ENCODE data around the gene SCP2. TPM values are rescaled to one million over a fixed set of nuclear protein-coding genes. Genes with fewer than 3 reads are reported as not detected.
A peak's percentile ranks its signal among the peaks of the same experiment; 100 is the strongest.

SCP2 gene
- total and polyA plus RNA-seq, 7 donors, result 124 to 792 (median 176) TPM

- Histone ChIP-seq H3K27ac (peak overlapping the region; percentile 82 to 84 (median 83)), H3K36me3 (no peaks in the 10 kb centered on the region), H3K27me3 (no peaks in the 10 kb centered on the region), H3K4me1 (peaks cover 0 to 24% (median 19%) of the 10 kb centered on the region in 4 donors), H3K9me3 (no peaks in the 10 kb centered on the region), H3K4me3 (peak overlapping the region; percentile 66 to 81 (median 72))
- TF ChIP-seq POLR2A (IDR thresholded peaks at IDR 0.05) (no peak), POLR2AphosphoS5 (IDR thresholded peaks at IDR 0.05) (no peak), EP300 (IDR thresholded peaks at IDR 0.05) (no peak), CTCF (IDR thresholded peaks at IDR 0.05) (no peak)
- no peak for DNase-seq
- 9 to 20% methylated on average over 12 of the region's 12 CpGs for WGBS, 2 donors
- intact Hi-C loops (cut with DNase I), result no loop called here
Measured at GRCh38 chr1:52926864-52927211, 238 bp upstream of the SCP2 start.

- DNase-seq, result no peak
- 10 to 34% methylated on average over 15 of the region's 15 CpGs for WGBS, 2 donors
- Histone ChIP-seq H3K27ac (peak overlapping the region; percentile 82 to 84 (median 83)), H3K36me3 (no peaks in the 10 kb centered on the region), H3K4me1 (peaks cover 0 to 24% (median 19%) of the 10 kb centered on the region in 4 donors), H3K27me3 (no peaks in the 10 kb centered on the region), H3K4me3 (peak overlapping the region; percentile 66 to 81 (median 72)), H3K9me3 (no peaks in the 10 kb centered on the region)
- TF ChIP-seq POLR2A (IDR thresholded peaks at IDR 0.05) (no peak), POLR2AphosphoS5 (IDR thresholded peaks at IDR 0.05) (no peak), EP300 (IDR thresholded peaks at IDR 0.05) (no peak), CTCF (IDR thresholded peaks at IDR 0.05) (no peak)
- intact Hi-C loops (cut with DNase I), result no loop called here
Measured at GRCh38 chr1:52928015-52928404, 934 bp downstream of the SCP2 start.

- intact Hi-C loops (cut with DNase I), result no loop called here
- H3K9me3 ChIP-seq, result no peaks in the 10 kb centered on the region
- no peaks in the 10 kb centered on the region for H3K36me3 ChIP-seq
- H3K4me1 ChIP-seq, result peaks cover 0 to 24% (median 19%) of the 10 kb centered on the region in 4 donors
- no peaks in the 10 kb centered on the region for H3K27me3 ChIP-seq
- WGBS, 2 donors, result 93 to 97% methylated on average over 4 of the region's 4 CpGs
- no peak overlapping the region for H3K27ac ChIP-seq
- TF ChIP-seq EP300 (IDR thresholded peaks at IDR 0.05), result no peak
- no peak for TF ChIP-seq POLR2A (IDR thresholded peaks at IDR 0.05)
- TF ChIP-seq CTCF (IDR thresholded peaks at IDR 0.05), result no peak
- TF ChIP-seq POLR2AphosphoS5 (IDR thresholded peaks at IDR 0.05), result no peak
- no peak for DNase-seq
- H3K4me3 ChIP-seq, result no peak overlapping the region
Measured at GRCh38 chr1:52929019-52929418, 1.9 kb downstream of the SCP2 start.

GRCh38 chr1:52937433-52938182, 10.5 kb downstream of the SCP2 start:
- H3K9me3 ChIP-seq, result no peaks in the 10 kb centered on the region
- TF ChIP-seq EP300 (IDR thresholded peaks at IDR 0.05) (no peak), CTCF (IDR thresholded peaks at IDR 0.05) (no peak), POLR2AphosphoS5 (IDR thresholded peaks at IDR 0.05) (no peak), POLR2A (IDR thresholded peaks at IDR 0.05) (no peak)
- H3K27ac ChIP-seq, result no peak overlapping the region
- no peaks in the 10 kb centered on the region for H3K4me1 ChIP-seq
- no peaks in the 10 kb centered on the region for H3K36me3 ChIP-seq
- no peaks in the 10 kb centered on the region for H3K27me3 ChIP-seq
- no peak overlapping the region for H3K4me3 ChIP-seq
- WGBS, 2 donors, result 94 to 96% methylated on average over 3 of the region's 3 CpGs
- DNase-seq, result no peak
- intact Hi-C loops (cut with DNase I), result no loop called here

- no peaks in the 10 kb centered on the region for H3K27me3 ChIP-seq
- 96 to 100% methylated on average over 1 of the region's 1 CpG for WGBS, 2 donors
- no peak for TF ChIP-seq CTCF (IDR thresholded peaks at IDR 0.05)
- no peak for TF ChIP-seq EP300 (IDR thresholded peaks at IDR 0.05)
- TF ChIP-seq POLR2AphosphoS5 (IDR thresholded peaks at IDR 0.05), result no peak
- TF ChIP-seq POLR2A (IDR thresholded peaks at IDR 0.05), result no peak
- H3K9me3 ChIP-seq, result no peaks in the 10 kb centered on the region
- no peak for DNase-seq
- no peak overlapping the region for H3K27ac ChIP-seq
- H3K4me1 ChIP-seq, result no peaks in the 10 kb centered on the region
- intact Hi-C loops (cut with DNase I), result no loop called here
- no peak overlapping the region for H3K4me3 ChIP-seq
- H3K36me3 ChIP-seq, result no peaks in the 10 kb centered on the region
Measured at GRCh38 chr1:52938183-52938451, 11.0 kb downstream of the SCP2 start.
